AG10803 (cell line): ENCODE results near the gene MCM3AP.

Experiments used
- DNase-seq: peaks from one replicate; pipeline ENCODE4 v3.0.0; 2010; ENCODE audit warnings: low read depth
- H3K4me3 ChIP-seq: 2 replicates; pipeline ENCODE4 v1.5.1; 2011; ENCODE audit warnings: mild to moderate bottlenecking, low read length, control low read depth
- CTCF ChIP-seq: conservative IDR thresholded peaks from 2 replicates; pipeline ENCODE4 v1.5.1; 2011; ENCODE audit warnings: mild to moderate bottlenecking, low read length, control low read depth, inconsistent platforms

The MCM3AP gene

DNA sequence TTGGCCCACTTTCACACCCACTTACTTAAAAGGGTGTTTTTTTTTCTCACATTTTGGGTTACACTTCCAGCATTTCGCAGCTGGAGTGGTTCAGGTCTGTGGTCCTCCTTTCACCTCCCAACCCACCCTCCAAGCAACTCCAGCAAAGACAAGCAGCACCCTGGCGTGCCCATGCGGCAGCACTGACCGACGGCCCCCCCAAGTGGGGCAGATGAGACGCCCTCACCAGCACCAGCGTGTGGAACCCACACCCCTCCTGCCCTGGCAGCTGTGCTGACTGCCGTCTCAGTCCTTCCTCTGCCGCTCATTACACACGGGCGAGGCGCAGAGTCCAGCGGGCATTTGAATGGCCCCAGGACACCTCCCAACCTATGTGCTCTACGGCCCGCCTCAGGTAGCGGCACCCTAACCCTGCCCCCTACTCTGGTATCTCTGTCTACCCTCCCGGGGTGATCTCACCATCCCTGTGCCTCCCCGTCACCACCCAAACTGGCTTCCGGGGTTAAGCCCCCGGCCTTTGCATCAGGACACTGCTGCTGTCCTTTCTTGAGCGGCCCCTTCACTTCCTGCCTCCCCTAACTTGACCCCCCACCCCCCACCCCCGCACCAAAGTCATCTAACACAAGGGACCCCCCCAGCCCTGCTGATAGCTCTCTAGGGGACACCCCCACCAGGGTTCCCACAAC is 67.8 kb downstream of the MCM3AP start:
- TF ChIP-seq CTCF: no peak
- H3K4me3 ChIP-seq: no peak overlapping the region
- no peak for DNase-seq

- no peak for TF ChIP-seq CTCF
- no peak for DNase-seq
- H3K4me3 ChIP-seq: no peak overlapping the region
Measured at GRCh38 chr21:46216132-46216747, 69.2 kb downstream of the MCM3AP start.

DNA sequence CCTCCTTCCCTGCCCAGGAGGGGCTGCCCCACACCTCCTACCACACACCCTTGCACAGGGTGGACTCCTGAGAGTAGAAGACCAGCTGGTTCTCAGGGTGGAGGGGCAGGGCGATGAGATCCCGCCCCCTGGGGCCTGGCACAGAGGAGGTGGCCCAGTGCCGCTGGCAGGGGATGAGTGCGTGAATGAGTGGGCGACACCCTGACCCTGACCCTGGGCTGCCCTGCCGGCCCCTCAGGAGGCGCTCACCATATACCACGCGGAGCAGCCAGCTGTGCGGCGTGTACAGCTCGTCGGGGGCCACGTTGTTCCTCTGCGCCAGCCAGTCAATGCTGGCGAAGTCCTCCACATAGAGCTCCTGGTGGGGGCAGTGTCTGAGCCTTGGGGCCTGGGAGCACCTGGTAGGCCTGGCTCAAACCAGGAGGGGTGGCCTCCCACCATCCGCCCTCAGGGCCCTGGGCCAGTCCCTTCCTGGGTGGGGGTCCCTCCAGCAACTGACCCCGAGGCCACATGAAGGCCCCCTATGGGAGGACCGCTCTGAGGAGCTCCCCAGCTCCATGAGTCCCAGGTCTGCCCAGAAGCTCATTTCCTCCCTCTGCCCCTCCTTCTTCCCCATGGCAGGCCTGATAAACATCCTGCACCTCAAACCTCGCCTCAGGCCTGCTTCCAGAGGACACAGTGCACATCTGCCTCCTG is 69.8 kb downstream of the MCM3AP start:
- no peak for DNase-seq
- no peak for TF ChIP-seq CTCF
- H3K4me3 ChIP-seq: no peak overlapping the region

GRCh38 chr21:46214478-46215340 is 70.7 kb downstream of the MCM3AP start:
- no peak overlapping the region for H3K4me3 ChIP-seq
- DNase-seq: no peak
- TF ChIP-seq CTCF: no peak

DNA sequence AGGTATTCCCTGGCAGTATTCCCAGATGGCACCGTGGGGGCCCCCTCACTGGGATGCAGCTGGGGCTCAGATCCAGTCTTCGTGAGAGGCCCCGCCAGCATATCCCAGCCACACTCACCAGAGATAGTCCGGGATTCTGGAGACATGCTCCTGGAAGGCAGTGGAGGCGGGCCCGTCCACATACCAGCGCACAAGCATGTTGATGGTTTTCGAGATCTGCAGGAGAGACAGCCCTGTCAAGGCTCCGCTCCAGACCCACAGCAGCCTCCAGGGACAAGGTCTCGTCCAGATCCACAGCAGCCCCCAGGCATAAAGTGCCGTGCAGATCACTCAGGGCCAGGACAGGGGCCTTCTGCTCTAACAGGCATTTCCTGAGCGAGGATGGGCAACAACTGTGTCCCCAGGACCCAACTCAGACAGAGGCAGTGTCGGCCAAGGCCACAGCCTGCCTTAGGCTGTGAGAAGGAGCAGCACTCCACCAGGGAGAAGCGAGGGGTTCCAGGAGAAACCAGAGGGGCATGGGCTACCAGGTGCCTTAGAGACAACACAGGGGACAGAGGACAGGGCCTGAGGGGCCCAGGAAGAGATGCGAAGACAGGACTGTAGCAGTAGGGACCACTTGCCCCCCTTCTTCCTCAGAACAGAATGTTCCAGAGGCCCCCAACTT is 71.7 kb downstream of the MCM3AP start:
- TF ChIP-seq CTCF: no peak
- no peak for DNase-seq
- no peak overlapping the region for H3K4me3 ChIP-seq

GRCh38 chr21:46212721-46213484 is 72.5 kb downstream of the MCM3AP start:
- H3K4me3 ChIP-seq: no peak overlapping the region
- no peak for TF ChIP-seq CTCF
- no peak for DNase-seq
